Measurements from ENCODE around the gene TEX35.

DNA sequence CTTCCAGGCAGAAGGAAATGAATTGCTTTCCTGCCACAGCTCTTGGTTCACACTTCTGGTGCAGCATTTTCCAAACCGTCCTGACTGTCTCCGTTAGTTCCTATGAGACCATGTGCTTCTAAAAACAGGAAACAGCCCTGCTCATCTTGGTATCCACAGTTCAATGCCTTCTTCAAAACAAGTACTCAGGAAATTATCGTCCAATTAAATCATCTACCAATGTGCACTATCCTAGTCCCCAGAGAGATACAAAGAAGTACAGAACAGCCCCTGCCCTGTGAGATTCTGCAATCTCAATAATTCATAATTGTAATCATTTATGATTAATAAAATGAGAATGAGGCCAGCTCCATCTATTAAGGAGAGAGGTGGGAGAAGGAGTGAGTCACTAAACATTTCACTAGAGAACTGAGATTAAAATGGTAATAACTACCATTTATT, 27.3 kb upstream of the TEX35 start:
- TF ChIP-seq, protein P1, sequence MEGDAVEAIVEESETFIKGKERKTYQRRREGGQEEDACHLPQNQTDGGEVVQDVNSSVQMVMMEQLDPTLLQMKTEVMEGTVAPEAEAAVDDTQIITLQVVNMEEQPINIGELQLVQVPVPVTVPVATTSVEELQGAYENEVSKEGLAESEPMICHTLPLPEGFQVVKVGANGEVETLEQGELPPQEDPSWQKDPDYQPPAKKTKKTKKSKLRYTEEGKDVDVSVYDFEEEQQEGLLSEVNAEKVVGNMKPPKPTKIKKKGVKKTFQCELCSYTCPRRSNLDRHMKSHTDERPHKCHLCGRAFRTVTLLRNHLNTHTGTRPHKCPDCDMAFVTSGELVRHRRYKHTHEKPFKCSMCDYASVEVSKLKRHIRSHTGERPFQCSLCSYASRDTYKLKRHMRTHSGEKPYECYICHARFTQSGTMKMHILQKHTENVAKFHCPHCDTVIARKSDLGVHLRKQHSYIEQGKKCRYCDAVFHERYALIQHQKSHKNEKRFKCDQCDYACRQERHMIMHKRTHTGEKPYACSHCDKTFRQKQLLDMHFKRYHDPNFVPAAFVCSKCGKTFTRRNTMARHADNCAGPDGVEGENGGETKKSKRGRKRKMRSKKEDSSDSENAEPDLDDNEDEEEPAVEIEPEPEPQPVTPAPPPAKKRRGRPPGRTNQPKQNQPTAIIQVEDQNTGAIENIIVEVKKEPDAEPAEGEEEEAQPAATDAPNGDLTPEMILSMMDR (IDR thresholded peaks at IDR 0.05 in 2 of 3, conservative IDR thresholded peaks at IDR 0.05 in 1 of 3; ENCODE audit: control insufficient read depth in 2 of 3, extremely low read depth in 1 of 3, insufficient read depth in 1 of 3, low read depth in 3 of 3, low read length in 3 of 3) = no peak
- TF ChIP-seq MYC (IDR thresholded peaks at IDR 0.05; ENCODE audit: insufficient read depth, insufficient read length, insufficient replicate concordance, low read length, severe bottlenecking) (no peak), BACH1 (IDR thresholded peaks at IDR 0.05; ENCODE audit: borderline replicate concordance) (no peak), SRF (IDR thresholded peaks at IDR 0.05; ENCODE audit: low read depth in 2 of 2, low read length in 2 of 2) (no peak), ZBED1 (IDR thresholded peaks at IDR 0.05; ENCODE audit: borderline replicate concordance) (no peak)

All from GM12878 (cell line).